DMS153 (cell line): ENCODE results near the gene IYD.
"Not testable (repeated sequence)": the region's sequence is repeated elsewhere in the genome, so short reads cannot be mapped to it uniquely, and the experiment has no call there.

ENCODE experiments used
- DNase-seq: peaks from one replicate; lab custom pipeline; 2025; lab: John Stamatoyannopoulos, UW

IYD gene

DNA sequence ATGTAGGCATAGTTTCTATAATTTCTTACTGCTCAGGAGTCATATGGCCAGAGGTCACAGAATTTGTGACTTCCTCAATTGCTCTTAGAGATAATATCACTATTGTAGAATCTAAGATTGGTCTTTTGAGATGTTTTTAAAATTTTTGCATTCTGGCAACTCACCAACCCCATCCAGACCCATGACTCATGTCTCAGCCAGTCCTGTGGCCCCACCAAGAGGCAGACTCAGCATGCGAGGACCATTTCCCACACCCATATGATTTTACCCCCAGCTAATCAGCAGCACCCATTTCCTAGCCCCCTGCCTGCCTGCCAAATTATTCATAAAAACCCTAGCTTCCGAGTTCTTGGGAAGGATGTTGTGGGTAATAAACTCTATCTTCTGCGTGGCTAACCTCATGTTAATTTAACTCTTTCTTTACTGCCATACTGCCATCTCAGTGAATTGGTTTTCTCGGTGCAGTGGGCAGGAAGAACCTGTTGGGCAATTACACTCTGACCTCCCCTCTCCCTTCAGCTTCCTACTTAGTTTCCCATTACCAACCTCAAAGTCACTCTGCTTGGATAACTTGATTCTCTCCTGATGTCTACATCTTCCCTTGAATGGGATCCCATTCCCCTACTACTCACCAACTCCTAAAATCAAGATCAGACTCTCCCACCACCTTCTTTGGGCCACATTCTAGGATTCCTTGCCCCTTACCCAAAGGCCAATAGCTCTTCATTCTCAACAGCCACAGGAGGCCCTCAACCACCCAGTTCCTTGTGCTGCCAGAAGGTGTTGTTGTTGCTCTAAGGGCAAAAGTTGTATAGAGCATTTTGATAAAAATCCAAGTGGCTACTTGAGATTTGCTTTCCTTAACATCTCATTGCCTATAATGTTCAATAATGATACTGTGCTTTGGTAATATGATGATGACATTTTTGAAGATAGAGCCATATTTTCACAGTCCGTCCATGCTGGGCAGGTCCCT is 16.2 kb upstream of the IYD start:
- DNase-seq, result no peak

DNA sequence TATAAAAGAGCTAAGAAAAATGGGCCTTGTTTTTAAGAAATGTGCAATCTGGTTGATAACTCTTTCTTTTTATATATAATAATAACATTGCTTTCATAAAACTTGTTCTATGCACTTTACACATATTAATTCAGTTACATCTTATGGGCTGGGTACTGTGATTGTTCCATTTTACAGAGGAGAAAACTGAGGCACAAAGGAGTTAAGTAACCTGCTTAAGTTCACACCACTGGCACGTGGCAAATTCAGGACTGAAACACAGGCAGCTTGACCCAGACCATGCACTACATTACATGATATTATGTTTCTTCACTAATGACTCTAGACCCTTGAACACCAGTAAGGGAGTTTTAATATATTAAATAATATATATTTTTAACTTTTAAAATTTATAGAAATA is 15.4 kb upstream of the IYD start:
- DNase-seq, result no peak

DNA sequence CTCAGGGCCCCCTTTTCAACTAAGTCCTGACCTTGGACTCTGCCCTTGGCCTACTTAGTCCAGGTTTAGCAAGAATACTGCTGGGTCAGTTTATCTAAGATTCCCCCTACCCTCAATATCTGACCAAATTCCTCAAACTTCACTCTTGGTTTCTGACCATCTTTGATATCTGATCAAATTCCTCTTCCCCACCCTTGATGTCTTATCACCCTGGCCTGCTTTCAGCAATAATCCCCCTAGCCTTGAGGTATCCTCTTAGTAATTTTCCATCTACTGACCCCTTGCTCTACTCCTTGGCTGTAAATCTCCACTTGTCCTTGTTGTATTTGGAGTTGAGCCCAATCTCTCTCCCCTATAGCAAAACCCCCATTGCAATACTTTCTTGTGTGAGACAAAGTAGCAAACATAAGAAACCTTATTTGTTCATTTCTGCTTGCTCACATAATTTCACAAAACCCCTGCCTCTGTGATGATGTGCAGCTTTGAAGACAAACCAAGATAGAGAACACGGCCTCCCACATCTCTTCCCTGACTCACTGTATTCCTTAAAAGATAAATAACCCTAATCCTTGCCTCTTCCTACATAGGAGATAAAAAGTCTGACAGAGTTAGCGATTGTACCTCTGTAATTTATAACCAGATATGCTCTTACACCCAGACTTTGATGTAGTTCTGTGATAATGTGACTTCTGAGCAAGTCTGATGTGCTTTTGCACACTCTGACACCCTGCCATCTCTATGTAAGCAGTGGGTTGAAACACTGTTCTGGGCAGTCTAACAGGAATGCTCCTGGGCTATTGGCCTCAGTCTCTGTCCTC is 13.8 kb upstream of the IYD start:
- no peak for DNase-seq

DNA sequence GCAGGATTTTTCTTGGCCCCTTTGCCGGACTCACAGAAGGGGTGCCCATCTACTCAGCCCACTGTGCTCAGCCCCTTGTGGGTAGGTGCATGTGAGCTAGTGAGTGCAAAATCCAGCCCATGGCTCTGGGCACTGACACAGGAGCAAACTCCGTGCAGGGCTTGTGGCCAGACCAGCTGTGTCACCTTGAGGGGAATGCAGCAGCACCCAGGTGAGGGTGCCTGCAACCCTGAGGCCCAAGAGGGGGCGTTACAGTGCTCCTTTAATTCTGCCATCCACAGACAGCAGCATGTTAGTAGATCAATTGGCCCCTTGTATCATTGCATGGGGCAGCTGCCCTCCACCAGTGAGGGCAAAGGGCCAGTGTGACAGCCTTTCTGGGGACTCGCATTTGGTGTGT is 12.9 kb upstream of the IYD start:
- DNase-seq, result no peak

DNA sequence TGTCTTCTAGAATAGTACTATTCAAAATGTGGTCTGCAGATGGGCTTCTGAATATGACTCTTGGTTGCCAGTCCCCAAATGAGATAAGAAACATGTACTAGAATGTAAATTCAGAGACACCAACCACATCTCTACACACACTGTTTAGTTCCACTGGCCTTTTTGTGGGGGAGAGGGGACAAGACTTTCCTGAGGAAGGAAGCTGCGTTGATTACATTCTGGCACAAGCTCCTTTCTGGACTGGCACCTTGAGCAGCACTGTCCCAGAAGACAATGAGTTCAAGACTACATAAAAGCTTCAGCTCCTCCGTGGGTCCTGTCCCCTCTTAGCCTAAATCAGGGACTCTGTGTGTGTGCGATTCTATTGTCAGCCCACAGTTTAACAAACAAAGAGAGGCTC is 6.9 kb upstream of the IYD start:
- no peak for DNase-seq

DNA sequence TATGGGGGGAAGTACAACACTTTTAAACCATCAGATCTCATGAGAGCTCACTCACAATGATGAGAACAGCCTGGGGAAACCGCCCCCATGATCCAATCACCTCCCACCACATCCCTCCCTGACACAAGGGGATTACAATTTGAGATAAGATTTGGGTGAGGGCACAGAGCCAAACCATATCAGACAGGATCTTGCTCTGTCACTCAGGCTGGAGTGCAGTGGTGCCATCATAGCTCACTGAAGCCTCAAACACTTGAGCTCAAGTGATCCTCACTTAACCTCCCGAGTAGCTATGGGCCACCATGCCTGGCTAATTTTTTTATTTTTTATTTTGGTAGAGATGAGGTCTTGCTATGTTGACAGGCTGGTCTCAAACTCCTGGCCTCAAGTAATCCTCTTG is 5.1 kb upstream of the IYD start:
- no peak for DNase-seq

DNA sequence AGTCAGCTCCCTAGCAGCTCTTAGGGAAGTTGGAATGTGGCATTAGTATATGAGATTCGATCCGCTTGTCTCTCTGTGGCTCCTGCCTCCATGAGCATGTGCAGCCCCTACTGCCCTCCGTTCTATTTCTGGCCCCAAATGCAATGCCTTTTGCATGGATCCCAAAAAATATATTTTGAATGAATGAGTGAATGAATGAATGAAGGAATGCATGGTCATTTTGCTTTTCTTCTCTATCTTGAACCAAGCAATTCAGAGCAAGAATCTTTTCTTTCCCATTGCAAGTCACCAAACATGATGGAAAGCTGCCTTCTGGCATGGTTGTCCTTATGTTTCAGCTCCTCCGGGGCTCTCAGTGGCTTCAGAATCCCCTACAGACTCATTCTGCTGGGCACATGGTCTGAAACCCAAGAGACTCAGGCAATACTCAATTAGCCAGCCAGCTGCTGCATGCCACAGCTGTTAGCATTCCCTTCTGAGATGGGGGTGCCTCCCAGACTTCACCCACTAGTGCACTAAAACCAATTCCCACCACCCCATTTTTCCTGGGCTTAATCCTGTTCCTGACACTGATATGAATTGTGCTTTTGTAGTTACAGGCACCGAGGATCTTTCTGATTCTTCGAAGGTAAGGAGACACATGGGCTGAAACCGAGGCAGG is 2.6 kb upstream of the IYD start:
- no peak for DNase-seq

DNA sequence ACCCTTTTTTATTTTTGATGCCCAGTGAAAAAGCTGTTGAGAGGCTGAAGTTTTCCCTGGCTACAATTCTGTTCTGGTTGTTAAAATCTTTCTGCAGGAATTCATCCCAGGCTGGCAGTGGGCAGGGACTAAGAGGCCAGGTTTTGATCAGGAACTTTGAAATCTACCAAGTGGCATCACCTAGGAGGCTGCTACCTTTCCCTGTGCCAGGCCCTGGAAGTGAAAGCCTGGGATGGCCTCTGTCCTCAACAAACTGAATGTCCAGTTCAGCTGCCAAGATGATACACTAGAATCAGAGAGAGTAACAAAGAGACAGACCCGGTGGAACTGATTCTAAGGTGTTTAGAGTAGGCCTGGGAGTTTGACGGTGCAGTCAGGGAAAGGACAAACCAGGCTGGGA is 596 bp downstream of the IYD start:
- DNase-seq, result no peak

DNA sequence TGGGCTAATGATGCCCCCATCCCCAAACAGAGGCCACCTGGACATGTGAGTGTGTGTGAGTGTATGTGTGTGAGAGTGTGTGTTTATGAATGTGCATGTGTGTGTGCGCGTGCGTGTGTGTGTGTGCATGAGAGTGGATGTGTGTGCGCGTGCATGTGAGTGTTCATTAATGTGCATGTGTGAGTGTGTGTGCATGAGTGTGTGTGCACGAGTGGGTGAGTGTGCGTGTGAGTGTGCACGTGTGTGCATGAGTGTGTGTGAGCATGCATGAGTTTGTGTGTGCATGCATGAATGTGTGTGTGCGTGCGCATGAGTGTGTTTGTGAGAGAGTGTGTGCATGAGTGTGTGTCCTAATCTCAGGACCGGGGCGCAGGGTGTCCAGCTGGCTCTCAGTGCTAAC is 1.3 kb downstream of the IYD start:
- DNase-seq, result no peak

DNA sequence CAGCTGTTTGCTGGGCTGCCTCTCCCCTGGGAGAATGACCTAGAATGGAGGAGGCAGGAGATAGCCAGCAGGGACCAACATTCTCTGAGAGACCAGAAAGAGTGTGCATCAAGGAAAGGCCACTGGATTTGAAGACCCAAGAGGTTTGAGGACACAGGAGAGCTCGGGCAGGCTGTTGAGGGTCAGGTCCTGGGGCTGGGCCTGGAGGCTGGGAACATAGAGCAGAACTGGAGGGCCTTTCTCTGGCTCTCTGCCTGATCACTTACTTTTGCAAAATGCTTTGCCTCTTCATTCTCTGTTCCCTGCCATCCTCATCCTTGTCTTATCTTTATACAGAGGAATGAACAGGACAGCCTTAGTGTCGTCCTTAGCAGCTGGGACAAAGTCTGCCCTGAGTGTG is 2.5 kb downstream of the IYD start:
- DNase-seq, result no peak

DNA sequence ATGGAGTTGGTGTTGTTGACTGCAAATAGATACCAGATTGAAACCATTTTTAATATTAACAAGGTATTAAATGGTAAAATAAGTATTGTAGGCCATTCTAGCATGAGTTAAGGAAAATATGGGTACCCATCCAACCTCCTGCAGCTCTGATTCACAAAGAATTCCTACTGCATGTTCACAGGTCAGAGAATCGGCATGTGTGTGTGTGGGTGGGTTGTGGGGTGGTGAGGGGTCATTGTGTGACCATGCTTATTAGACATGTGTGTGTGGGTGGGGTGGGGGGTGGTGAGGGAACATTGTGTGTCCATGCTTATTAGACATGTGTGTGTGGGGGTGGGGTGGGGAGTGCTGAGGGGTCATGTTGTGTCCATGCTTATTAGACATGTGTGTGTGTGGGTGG is 3.2 kb downstream of the IYD start:
- no peak for DNase-seq

DNA sequence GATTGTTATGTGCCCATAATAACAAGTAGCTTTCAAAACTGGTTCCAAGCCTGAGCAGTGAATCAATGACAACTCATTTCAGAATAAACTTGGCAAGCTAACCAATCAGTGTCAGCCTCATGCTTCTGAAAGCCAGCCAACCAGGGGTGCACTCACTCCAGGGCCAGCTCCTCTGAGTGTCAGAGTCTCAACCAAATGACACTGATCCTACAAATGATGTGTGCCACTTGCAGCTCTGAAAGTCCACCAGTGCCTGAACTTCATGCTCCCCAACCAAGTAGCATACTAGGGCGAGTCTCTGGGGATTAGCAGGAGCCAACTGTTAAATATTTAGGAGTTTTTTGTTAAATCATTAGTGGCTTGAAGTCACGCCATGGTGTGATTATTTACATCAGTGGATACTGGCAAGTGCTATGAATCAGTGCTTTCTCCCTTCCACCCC is 4.5 kb downstream of the IYD start:
- no peak for DNase-seq

DNA sequence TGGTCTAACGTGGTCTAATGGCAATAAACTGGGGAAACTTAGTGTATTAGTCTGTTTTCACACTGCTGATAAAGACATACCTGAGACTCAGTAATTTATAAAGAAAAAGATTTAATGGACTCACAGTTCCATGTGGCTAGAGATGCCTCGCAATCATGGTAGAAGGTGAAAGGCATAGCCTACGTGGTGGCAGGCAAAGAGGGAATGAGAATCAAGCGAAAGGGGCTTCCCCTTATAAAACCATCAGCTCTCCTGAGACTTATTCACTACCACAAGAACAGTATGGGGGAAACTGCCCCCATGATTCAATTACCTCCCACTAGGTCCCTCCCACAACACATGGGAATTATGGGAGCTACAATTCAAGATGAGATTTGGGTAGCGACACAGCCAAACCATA is 5.5 kb downstream of the IYD start:
- DNase-seq, result not testable (repeated sequence)

DNA sequence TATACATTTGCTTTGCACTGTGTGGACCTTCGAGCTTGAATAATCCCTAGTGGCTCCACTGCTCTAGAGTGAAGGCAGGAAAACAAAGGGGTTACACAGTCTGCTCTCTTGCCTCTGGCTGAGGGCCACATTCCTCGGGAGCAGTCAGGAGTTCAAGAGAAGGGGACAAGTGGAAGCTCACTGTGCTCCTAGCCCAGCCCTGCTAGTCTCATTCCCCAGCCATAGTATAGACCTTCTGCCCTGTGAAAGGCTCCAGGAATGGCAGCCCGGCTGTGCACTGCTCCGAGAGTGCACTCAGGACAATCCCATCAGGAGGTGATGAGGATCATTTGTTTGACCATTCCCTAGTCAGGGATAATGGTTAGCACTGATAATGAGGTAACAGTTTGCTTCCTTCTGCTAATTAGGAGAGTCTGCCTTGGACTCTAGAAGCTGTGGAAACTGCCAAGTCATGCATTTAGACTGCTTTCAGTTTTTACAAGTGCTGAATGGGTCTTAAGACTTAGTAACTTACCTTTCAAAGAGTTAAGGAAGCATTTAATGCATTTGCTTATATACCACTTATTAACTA is 8.5 kb downstream of the IYD start:
- no peak for DNase-seq

DNA sequence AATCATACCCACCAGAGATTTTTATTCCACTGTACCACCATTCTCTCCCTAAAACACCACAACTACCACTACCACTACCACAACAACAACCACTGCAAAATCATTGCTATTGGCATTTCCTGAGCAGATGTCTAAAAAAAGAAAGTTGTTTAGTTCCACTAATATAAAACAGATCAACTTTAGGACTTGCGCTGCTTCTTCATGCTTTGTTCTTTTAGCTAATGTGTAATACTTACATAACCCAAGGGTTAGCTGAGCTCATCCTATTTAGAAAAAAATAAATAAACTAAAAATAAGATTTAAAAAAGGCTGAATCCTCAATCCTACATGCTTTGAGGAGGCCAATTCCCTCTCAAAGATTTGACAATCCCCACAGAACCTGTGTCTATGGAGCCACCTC is 11.4 kb downstream of the IYD start:
- DNase-seq, result no peak

DNA sequence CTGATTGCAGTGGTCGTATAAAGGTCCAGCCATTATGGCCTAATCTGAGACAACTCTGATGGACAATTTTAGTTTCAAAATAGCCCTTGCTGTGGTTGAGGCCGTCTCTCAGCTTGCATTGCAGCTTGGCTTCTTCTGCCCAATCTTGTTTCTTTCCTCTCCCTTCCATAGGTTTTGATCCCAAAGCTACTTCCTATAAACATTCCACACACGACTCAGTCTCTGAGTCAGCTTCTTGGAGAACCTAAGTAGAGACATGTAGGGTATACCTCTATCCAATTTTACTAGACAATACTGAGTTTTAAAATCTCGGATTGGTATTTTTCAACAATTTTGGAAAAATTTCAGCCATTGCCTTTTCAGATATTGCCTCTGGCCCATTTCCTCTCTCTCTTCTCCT is 13.4 kb downstream of the IYD start:
- no peak for DNase-seq

DNA sequence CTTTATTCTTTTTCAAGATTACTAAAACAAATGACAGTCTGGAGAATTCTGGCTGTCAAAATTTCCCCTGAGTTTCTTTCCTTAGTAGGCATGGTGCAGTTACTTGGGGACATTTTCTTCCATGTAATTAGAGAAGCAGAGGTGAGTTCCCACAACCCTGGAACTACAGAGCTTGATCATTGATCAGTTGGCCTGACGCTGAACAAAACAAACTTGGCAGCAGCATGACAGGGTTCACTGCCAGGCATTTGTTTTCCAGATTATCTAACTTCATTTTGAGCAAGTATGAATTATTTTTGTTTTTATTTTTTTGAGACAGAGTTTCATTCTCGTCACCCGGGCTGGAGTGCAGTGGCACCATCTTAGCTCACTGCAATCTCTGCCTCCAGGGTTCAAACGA is 22.6 kb downstream of the IYD start:
- no peak for DNase-seq

DNA sequence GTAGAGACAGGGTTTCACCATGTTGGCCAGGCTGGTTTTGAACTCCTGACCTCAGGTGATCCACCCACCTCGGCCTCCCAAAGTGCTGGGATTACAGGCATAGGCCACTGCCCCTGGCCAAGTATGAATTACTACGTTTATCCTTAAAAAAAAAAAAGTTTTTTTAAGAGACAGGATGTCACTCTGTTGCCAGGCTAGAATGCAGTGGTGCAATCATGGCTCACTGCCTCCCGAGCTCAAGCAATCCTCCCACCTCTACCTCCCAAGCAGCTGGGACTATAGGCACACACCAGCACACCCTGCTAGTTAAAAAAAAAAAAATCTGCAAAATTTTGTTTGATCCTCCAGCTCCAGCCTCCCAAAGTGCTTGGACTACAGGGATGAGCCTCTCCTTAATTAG is 23.1 kb downstream of the IYD start:
- no peak for DNase-seq

DNA sequence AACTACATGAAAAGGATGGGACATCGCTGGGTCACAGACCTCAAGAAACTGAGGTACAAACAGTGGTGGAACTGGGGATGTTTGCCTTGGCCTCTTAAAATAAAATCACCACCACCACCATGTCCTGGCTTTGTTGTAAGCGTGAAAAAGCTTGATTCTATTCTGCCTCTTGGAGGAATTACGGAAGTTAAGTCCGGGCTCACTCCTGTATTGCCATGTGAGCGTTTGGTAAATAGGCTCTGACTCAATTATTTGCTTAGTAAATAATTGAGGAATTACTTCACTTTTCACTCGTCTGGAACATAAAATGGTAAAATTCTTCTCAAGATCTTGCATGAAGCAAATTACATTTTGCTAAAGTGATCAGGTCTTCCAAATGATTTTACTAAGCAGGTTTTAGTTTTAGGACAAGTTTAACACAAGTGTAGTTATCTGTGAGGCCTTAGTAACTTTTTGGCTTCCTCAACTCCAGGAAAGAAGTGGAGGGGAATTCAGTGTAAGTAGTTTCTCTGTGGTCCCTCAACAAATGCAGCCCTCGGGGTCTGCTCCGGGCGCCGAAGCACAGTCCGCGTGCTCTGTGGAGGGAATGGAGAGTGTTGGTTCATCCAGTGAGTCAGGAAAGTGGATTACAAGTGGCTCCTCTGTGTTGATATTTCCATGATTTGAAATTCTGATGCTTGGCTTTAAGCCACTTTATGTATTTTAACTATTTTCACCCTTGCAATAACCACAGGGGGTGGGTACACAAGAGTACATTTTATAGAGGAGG is 23.8 kb downstream of the IYD start:
- DNase-seq, result no peak

DNA sequence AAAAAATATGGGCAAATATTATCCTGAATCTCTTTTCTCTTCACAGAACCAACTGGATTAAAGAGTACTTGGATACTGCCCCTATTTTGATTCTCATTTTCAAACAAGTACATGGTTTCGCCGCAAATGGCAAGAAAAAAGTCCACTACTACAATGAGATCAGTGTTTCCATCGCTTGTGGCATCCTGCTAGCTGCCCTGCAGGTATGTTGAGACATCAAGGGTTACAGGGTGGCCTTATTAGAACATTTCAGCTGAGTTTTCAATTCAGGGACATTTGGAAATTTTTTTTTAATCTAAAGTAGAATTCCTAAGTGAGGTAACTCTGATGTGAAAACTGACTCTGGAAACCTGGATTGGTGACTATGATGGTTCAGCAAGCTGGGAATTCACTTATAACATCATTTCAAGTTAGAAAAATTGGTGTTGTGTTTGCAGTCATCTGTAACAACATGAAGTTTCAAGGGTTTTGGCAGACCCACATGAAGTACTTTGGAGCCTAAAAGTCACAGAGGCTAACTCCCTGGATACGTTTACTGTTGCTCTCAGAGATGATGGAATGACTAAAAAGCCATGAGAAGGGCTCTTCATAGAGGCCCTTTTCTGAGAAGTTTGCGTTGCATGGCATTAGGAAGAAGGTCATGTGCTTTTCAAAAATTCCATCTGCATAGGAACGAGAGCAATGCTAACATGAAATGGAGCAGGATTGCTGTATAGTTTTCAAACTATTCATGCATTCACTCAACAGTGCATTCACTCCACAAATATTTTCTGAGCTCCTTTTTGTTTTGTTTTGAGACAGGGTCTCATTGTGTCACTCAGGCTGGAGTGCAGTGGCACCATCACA is 25.5 kb downstream of the IYD start:
- DNase-seq, result no peak

DNA sequence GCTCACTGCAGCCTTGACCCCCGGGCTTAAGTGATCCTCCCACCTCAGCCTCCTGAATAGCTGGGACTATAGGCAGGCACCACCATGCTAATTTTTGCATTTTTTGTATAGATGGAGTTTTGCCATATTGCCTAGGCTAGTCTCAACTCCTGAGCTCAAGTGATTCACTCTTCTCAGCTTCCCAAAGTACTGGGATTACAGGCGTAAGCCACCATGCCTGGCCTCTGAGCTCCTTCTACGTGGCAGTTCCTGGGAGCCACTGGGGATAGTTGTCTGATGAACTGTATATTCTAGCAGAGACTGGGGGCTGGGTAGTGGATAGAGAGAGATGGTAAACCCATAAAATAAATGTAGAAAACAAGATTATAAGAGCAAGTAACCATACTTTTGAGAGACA is 26.1 kb downstream of the IYD start:
- no peak for DNase-seq
